IPS-NIHi7 (cell line): ENCODE data around the gene SPOCK1.

Experiments used
- DNase-seq: peaks from one replicate; pipeline ENCODE4 v3.0.0; 2012; ENCODE audit warnings: mixed read lengths; ENCODE audit errors: extremely low spot score

The SPOCK1 gene

GRCh38 chr5:137328991-137329390 is 170.1 kb downstream of the SPOCK1 start:
- no peak for DNase-seq

GRCh38 chr5:137328463-137328862 is 170.7 kb downstream of the SPOCK1 start:
- no peak for DNase-seq

GRCh38 chr5:137325721-137326120 is 173.4 kb downstream of the SPOCK1 start:
- DNase-seq = no peak

- peak; percentile 72 for DNase-seq
Measured at GRCh38 chr5:137320056-137321045, 178.8 kb downstream of the SPOCK1 start.

- no peak for DNase-seq
Measured at GRCh38 chr5:137318027-137318426, 181.1 kb downstream of the SPOCK1 start.

GRCh38 chr5:137316346-137316736 is 182.8 kb downstream of the SPOCK1 start:
- no peak for DNase-seq

- no peak for DNase-seq
Measured at GRCh38 chr5:137315534-137316345, 183.4 kb downstream of the SPOCK1 start.

GRCh38 chr5:137315109-137315508 is 184.0 kb downstream of the SPOCK1 start:
- no peak for DNase-seq

GRCh38 chr5:137313526-137314175 is 185.5 kb downstream of the SPOCK1 start:
- no peak for DNase-seq

GRCh38 chr5:137312011-137312410 is 187.1 kb downstream of the SPOCK1 start:
- no peak for DNase-seq

- no peak for DNase-seq
Measured at GRCh38 chr5:137310051-137310730, 188.9 kb downstream of the SPOCK1 start.

- DNase-seq = no peak
Measured at GRCh38 chr5:137309290-137309689, 189.8 kb downstream of the SPOCK1 start.

- no peak for DNase-seq
Measured at GRCh38 chr5:137308311-137308710, 190.8 kb downstream of the SPOCK1 start.

GRCh38 chr5:137306903-137307302 is 192.2 kb downstream of the SPOCK1 start:
- DNase-seq = no peak

GRCh38 chr5:137305971-137306602 is 193.0 kb downstream of the SPOCK1 start:
- DNase-seq = no peak

GRCh38 chr5:137304226-137304874 is 194.8 kb downstream of the SPOCK1 start:
- no peak for DNase-seq

- DNase-seq = no peak
Measured at GRCh38 chr5:137303509-137303908, 195.6 kb downstream of the SPOCK1 start.

- DNase-seq = no peak
Measured at GRCh38 chr5:137300411-137301240, 198.5 kb downstream of the SPOCK1 start.

GRCh38 chr5:137296213-137296781 is 202.8 kb downstream of the SPOCK1 start:
- no peak for DNase-seq
